ENCODE results near the gene RGS7BP.

Gene RGS7BP

GRCh38 chr5:64505769-64506566 is at the start of gene RGS7BP:
RGS7BP (plus strand) TSS chr5:64506015; CDS start chr5:64506625, 610 bp downstream.
- in situ Hi-C loops (cut with HindIII; ENCODE audit: low sequenced_read_pairs) = no loop called here
- DNase-seq (ENCODE audit: low read depth, low spot score) = peak; percentile 52

DNA sequence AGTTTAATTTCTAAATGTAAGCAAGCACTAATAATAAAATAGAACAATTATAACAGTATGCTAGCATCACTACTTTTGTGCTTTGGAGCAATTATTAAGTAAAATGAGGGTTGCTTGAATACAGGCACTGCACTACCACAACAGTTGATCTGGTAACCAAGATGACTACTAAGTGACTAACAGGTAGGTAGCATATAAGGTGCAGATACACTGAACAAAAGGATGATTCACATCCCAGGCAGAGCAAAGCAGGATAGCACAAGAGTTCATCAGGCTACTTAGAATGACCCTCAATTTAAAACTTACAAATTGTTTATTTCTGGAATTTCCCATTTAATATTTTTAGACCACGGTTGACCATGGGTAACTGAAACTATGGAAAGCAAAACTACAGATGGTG is 48.0 kb upstream of the RGS7BP start:
- H3K4me3 ChIP-seq (ENCODE audit: low read depth, low read length) = no peak overlapping the region
- in situ Hi-C loops (cut with HindIII; ENCODE audit: low sequenced_read_pairs) = no loop called here
- DNase-seq (ENCODE audit: low read depth, low spot score) = no peak
- TF ChIP-seq, protein P1, sequence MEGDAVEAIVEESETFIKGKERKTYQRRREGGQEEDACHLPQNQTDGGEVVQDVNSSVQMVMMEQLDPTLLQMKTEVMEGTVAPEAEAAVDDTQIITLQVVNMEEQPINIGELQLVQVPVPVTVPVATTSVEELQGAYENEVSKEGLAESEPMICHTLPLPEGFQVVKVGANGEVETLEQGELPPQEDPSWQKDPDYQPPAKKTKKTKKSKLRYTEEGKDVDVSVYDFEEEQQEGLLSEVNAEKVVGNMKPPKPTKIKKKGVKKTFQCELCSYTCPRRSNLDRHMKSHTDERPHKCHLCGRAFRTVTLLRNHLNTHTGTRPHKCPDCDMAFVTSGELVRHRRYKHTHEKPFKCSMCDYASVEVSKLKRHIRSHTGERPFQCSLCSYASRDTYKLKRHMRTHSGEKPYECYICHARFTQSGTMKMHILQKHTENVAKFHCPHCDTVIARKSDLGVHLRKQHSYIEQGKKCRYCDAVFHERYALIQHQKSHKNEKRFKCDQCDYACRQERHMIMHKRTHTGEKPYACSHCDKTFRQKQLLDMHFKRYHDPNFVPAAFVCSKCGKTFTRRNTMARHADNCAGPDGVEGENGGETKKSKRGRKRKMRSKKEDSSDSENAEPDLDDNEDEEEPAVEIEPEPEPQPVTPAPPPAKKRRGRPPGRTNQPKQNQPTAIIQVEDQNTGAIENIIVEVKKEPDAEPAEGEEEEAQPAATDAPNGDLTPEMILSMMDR (IDR thresholded peaks at IDR 0.05; ENCODE audit: low read depth, low read length) = no peak

More at GRCh38 chr5:64505769-64506566, at the start of gene RGS7BP:
- TF ChIP-seq, protein P1 (IDR thresholded peaks at IDR 0.05; ENCODE audit: low read depth, low read length) = no peak
- peak within 1 kb of the TSS; percentile 31 for H3K4me3 ChIP-seq (ENCODE audit: low read depth, low read length)

DNA sequence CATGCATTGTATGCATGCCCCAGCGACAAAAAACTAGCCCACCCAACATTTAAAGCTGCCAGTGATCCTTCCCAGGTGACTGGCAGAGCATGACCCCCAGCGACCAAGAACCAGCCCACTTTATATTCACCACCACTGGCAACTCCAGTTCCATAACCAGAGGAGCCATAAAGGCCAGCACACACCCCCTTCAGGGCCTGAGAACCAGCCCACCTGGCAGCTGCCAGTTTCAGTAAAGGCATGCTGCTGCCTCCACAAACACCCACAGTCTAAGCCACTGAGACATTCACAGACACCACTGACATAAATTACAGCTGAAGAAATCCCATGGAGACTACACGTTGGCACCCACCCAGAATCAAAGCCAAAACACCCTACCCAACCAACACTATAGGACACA is 46.9 kb upstream of the RGS7BP start:
- in situ Hi-C loops (cut with HindIII; ENCODE audit: low sequenced_read_pairs) = no loop called here
- no peak overlapping the region for H3K4me3 ChIP-seq (ENCODE audit: low read depth, low read length)
- TF ChIP-seq, protein P1 (IDR thresholded peaks at IDR 0.05; ENCODE audit: low read depth, low read length) = no peak
- DNase-seq (ENCODE audit: low read depth, low spot score) = no peak

GRCh38 chr5:64462391-64462790 is 43.4 kb upstream of the RGS7BP start:
- DNase-seq (ENCODE audit: low read depth, low spot score) = no peak
- no peak overlapping the region for H3K4me3 ChIP-seq (ENCODE audit: low read depth, low read length)
- TF ChIP-seq, protein P1 (IDR thresholded peaks at IDR 0.05; ENCODE audit: low read depth, low read length) = no peak
- in situ Hi-C loops (cut with HindIII; ENCODE audit: low sequenced_read_pairs) = no loop called here

- no peak for DNase-seq (ENCODE audit: low read depth, low spot score)
- in situ Hi-C loops (cut with HindIII; ENCODE audit: low sequenced_read_pairs) = no loop called here
- TF ChIP-seq, protein P1 (IDR thresholded peaks at IDR 0.05; ENCODE audit: low read depth, low read length) = no peak
- H3K4me3 ChIP-seq (ENCODE audit: low read depth, low read length) = no peak overlapping the region
Measured at GRCh38 chr5:64486163-64486562, 19.7 kb upstream of the RGS7BP start.

DNA sequence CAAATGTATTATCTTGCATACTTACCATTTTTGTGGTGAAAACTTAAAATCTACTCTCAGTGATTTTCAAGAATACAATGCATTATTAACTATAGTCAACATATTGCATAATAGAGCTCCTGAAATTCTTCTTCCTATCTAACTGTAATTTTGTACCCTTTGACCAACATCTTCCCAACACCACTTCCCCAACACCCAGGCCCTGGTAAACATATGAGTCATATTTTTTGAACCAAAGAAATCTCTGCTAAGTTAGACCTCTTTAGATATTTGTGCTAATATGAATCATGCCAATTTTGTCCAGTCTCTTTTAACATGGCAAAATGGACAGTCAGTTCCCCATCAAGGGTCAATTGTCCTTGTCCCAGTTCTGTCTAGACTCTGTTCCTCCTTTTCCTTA is 18.5 kb upstream of the RGS7BP start:
- TF ChIP-seq, protein P1 (IDR thresholded peaks at IDR 0.05; ENCODE audit: low read depth, low read length) = no peak
- DNase-seq (ENCODE audit: low read depth, low spot score) = no peak
- H3K4me3 ChIP-seq (ENCODE audit: low read depth, low read length) = no peak overlapping the region
- in situ Hi-C loops (cut with HindIII; ENCODE audit: low sequenced_read_pairs) = no loop called here
